NCI-H460 (cell line): ENCODE measurements around the gene LDLRAD4. TPM values are rescaled to one million over a fixed set of nuclear protein-coding genes. Genes with fewer than 3 reads are reported as not detected.
"Not testable (repeated sequence)": the region's sequence is repeated elsewhere in the genome, so short reads cannot be mapped to it uniquely, and the experiment has no call there.

Source experiments
- DNase-seq: peaks from one replicate; pipeline ENCODE4 v3.0.0-alpha.2; 2016; ENCODE audit warnings: low read depth; ENCODE audit errors: extremely low read depth
- small RNA-seq, 2 experiments: library from RNA; depleted of rRNA; stranded (forward); fragments of <200 nt; gene quantifications; one replicate each; pipeline ENCODE3, GENCODE V24; 2014
- total RNA-seq: library from RNA; depleted of rRNA; stranded (reverse); fragments of >200 nt; shearing (Covaris generic); gene quantifications from 2 replicates; pipeline ENCODE4 v1.2.3, GENCODE V29; 2014; rRNA removed

Gene LDLRAD4
- total RNA-seq, 1 experiment from 2014 or later, result not detected

DNA sequence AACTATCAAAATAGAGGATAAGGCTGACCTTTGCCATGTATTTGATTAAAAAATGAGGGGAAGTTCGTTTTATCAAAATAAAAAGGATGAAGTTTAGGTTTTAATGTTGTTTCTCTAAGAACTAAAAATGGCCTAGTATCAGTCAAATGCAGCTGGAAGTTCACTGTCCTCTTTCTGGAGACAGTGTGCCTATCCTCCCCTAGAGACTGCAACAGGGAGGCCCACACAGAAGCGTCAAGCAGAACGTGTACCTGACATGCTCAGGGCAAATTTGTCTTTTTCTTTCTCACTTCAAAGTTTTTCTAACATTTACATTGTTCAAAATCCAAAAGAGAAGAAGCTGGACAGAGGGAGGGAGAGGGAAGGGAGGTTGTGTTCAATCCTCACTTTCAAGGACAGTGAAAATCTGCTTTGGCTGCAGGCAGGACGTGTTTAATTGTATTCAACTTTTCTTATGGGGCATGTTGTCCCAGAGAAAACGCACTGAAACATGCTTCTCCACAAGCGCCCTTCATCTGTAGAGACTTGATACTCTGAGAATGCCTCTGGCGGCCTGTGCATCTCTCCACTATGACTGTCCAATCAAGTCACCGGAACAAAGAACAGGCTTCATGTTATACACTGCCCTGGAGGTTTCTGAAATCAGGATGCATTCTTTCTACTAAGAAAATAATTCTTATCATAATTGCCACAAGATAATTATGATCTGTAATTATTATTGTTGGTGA lies 442.7 kb downstream of the LDLRAD4 start:
- DNase-seq, result no peak

DNA sequence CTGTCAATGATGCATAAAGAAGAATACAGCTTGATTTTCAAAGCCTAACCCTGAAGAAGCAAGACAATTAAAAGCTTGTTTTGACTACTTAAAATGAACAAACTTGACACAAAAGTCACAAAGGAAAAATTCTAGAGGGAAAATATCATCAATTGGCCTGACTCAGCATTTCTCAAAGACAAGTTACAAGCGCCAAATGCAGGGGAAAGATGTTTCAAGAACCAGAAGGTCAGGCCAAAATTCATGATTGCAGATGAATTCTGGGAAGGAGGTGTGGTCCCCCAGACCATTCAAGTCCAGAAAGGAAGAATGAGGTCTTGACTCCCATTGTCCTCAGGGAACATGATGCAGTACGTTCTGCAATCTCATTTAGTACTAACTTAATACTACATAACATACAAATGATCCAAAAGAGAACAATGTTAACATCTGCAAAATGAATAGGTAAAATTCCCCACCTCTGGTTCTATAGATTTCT lies 443.3 kb downstream of the LDLRAD4 start:
- no peak for DNase-seq

DNA sequence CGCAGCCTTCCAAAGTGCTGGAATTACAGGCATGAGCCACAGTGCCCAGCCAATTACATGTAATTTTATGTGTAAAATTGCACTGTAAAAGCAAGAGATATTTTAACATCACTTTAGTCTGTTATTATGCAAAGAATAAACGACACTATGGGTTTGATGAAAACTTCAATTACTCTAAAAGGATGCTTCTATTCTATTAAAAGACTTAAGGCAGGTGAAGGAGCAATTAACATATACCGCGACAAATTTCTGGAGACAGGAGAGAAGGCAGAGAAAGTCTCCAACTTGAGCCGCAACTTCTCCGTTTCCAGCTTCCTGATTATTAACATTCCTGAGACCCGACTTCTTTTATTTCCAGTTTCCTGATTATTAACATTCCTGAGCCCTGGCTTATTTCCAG lies 454.1 kb downstream of the LDLRAD4 start:
- DNase-seq, result no peak

DNA sequence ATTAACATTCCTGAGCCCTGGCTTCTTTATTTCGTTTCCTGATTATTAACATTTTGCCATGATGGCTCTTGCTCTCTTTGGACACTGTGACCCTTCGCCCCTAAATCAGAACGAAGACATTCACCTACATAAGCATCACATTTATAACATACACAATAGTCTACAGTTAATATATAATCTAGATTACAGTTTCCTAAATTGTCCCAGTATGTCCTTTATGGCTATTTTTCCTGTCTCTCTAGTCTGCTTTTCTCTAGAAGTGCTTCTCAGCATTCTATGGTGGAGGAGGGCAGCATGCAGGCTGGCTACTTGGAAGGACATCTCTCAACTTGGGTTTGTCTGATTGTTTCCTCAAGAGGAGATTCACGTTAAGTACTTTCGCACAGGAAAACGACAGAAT lies 457.9 kb downstream of the LDLRAD4 start:
- DNase-seq, result no peak

DNA sequence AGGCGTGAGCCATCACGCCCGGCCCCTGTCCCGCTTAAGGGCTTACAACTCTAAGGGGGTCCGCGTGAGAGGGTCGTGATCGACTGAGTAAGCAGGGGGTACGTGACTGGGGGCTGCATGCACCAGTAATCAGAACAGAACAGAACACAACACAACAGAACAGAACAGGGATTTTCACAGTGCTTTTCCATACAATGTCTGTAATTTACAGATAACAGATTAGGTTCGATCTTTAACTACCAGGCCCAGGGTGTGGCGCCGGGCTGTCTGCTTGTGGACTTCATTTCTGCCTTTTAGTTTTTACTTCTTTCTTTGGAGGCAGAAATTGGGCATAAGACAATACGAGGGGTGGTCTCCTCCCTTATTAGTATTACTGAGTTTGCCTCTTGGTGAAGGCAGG lies 458.8 kb downstream of the LDLRAD4 start:
- DNase-seq, result not testable (repeated sequence)

DNA sequence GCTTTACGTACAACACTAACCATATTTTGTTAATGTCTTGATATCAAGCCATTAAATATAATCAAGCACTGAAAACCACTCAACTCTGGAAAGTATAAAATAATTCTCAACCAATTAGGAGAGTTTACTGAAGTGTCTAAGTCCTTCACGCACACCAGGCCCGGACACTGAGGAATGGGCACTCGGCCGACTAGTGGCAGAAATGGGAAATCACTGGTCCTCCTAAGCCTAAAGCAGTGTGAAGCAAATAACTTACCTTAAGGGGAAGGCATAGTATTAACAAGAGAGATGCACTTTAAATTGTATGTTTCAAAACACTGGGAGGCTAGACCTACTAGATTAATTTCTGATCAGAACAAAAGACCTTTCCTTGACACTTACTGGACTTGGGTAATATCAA lies 462.1 kb downstream of the LDLRAD4 start:
- no peak for DNase-seq

DNA sequence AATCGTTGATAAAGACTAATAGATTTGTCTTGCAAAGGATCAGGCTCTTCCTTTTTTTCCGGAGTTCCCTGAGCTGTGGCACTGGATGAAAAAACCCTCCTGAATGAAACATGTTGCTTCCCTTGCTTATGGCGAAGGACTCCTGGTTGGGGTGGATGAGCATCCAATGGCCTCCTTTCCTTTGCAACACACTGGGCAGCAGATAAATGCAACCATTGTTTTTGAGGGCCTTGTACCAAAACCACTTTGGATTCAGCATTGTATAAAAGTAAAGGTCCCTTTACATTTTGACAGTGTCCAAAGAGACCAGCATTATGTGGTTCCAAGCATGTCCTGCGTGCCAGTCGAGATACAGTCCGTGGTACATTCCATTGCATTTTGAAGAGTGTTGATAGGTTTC lies 463.1 kb downstream of the LDLRAD4 start:
- no peak for DNase-seq

DNA sequence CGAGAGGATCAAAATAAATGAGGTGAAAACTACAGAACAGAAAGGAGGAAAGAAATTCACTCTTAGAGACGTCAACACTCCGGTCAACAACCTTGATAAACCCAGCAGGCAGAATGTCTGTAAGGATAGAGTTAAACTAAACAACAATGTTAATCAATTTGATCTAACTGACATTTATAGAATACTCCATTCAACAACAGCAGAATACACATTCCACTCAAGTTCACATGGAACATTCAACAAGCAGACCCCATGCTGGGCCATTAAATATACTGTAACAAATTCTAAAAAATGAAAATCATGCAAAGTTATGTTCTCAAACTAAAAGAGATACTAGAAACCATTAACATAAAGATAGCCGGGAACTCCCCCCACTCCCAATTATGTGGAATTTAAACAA lies 466.0 kb downstream of the LDLRAD4 start:
- no peak for DNase-seq

DNA sequence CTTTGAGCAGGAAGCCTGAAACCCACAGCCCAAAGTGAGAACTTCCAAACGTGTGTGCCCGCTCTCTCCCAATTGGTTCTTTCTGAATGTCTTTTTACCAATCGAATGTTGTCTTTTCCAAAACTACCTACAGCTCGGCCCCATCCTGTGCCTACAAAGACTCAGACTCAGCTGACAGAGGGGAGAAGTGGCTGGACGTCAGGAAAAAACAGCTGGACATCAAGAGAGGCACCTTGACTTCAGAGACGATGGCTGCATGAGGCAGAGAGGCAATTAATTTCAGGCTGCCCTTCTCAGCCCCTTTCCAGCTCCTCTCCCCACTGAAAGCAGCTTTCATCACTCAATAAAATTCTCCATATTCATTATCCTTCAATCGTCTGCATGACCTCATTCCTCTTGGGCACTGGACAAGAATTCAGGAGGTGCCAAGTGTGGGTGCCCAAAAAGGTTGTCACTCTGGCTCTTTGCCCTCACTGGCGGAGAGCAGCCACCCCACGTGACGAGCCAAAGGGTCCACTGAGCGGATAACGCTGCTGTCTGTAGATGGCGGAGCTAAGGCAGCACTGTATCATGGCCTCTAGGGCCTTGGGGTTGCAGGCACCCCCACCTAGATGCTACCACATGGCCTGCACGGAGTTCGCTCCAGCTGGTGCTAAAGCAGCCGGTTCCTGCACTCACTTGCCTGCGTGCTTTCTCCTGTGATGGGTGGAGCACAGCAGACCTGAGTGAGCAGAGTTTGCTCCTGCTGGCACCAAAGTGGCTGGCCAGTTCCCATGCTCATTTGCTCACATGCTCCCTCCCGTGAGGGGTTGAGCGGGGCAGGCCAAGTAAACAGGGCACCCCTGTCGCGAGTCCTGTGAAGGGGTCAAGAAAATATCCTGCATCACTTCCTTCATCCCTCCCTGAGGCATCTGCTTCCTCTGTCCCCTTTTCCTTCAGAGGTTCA lies 469.9 kb downstream of the LDLRAD4 start:
- DNase-seq, result no peak

DNA sequence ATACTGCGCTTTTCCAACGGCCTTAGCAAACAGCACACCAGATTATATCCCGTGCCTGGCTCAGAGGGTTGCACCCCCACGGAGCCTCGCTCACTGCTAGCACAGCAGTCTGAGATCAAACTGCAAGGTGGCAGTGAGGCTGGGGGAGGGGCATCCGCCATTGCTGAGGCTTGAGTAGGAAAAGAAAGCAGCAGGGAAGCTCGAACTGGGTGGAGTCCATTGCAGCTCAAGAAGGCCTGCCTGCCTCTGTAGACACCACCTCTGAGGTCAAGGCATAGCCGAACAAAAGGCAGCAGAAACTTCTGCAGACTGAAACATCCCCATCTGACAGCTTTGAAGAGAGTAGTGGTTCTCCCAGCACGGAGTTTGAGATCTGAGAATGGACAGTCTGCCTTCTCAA lies 471.5 kb downstream of the LDLRAD4 start:
- not testable (repeated sequence) for DNase-seq

DNA sequence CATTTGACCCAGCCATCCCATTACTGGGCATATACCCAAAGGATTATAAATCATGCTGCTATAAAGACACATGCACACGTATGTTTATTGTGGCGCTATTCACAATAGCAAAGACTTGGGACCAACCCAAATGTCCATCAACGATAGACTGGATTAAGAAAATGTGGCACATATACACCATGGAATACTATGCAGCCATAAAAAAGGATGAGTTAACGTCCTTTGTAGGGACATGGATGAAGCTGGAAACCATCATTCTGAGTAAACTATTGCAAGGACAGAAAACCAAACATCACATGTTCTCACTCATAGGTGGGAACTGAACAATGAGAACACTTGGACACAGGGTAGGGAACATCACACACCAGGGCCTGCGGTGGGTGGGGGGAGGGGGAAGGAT lies 476.8 kb downstream of the LDLRAD4 start:
- not testable (repeated sequence) for DNase-seq

DNA sequence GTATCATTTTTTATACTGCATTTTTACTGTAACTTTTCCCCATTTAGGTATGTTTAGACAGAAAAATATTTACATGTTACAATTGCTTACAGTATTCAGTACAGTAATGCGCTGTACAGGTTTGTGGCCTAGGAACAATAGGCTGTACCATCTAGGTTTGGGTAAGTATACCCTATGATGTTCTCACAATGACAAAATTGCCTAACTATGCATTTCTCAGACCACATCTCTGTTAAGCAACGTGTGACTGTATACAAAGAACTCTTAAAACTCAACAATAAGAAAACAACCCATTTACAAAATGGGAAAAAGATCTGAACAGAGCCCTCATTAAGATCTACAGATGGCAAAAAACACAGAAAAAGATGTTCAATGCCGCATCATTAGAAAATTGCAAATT lies 478.4 kb downstream of the LDLRAD4 start:
- DNase-seq, result no peak

DNA sequence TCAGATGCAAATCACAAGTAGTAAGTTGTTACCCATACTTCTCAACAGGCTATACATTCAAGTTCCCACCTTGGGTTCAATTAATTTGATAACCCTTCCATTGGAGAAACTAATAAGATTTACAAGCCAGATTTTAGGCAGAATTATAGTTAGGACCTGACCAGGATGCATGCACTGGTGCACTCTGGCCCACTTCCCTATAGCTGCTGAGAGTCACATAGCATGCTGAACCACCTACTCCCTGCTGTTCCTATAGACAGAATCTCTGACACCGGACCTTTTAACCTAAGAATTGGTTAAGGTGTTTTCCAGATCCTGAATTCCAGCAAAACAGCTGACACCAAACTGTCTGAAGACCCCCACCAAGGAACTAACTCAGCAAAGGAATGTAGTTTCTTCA lies 481.6 kb downstream of the LDLRAD4 start:
- DNase-seq, result no peak

Small RNA genes lying within 50 kb of the gene (small RNA-seq; reads per million reads assigned to genes)
- gene MIR4526 (0 reads per million in 2 experiments), gene MIR5190 (0 reads per million in 2 experiments)

Other genes with a start within 250 kb of the LDLRAD4 start
- gene CEP192, start 227.4 kb upstream of the LDLRAD4 start, total RNA-seq, result 13.7 and 16.6 TPM in 2 replicates